K562 (cell line): ENCODE results near the gene TOR1AIP2. TPM values are rescaled to one million over a fixed set of nuclear protein-coding genes. Genes with fewer than 3 reads are reported as not detected.
A peak's percentile ranks its signal among the peaks of the same experiment; 100 is the strongest.

ENCODE experiments used
- BRCA1 ChIP-seq, 2 experiments: fragments of 450-650 bp in 1 of 2; sonication (generic) in 1 of 2; formaldehyde crosslinking in 1 of 2; IDR thresholded peaks; 2 replicates each; pipeline versions ENCODE4 v1.5.0 to v1.6.1; 2017 to 2020; ENCODE audit warnings: mild to moderate bottlenecking in 1 of 2, missing genetic modification reagents in 1 of 2
- DIDO1 ChIP-seq: fragments of 450-650 bp; IDR thresholded peaks from 2 replicates; pipeline ENCODE4 v1.6.1; 2016; ENCODE audit warnings: low read depth, missing biosample characterization, missing genetic modification characterization
- ELF2 ChIP-seq: fragments of 250-450 bp; sonication (Bioruptor Pico); IDR thresholded peaks from 2 replicates; pipeline ENCODE4 v1.5.0; 2021; ENCODE audit warnings: mild to moderate bottlenecking
- ETV6 ChIP-seq, 3 experiments: fragments of 150-350 bp in 1 of 3; sonication (generic) in 1 of 3; formaldehyde crosslinking in 1 of 3; IDR thresholded peaks; 2 replicates each; pipeline versions ENCODE4 v1.6.1 to v1.8.0; 2014 to 2022; ENCODE audit warnings: borderline replicate concordance in 2 of 3, low read depth in 2 of 3, antibody characterized with exemption in 1 of 3, low read length in 1 of 3, mild to moderate bottlenecking in 1 of 3, missing genetic modification reagents in 1 of 3
- FOXA3 ChIP-seq, 2 experiments: fragments of 450-650 bp in 1 of 2; sonication (generic) in 1 of 2; formaldehyde crosslinking; IDR thresholded peaks in 1 of 2; conservative IDR thresholded peaks in 1 of 2; 2 replicates each; pipeline versions ENCODE4 v1.4.0 to v1.8.0; 2020 to 2022; ENCODE audit warnings: mild to moderate bottlenecking in 2 of 2, missing genetic modification reagents in 1 of 2
- NR4A1 ChIP-seq, 2 experiments: fragments of 250-450 bp in 1 of 2; fragments of 450-650 bp in 1 of 2; sonication (Bioruptor Pico) in 1 of 2; IDR thresholded peaks; 2 replicates each; pipeline versions ENCODE4 v1.4.0 to v1.6.1; 2016 to 2020; ENCODE audit warnings: mild to moderate bottlenecking in 2 of 2, missing compliant biosample characterization in 1 of 2, missing genetic modification characterization in 1 of 2, moderate library complexity in 1 of 2
- POLR2A ChIP-seq: fragments of 450-650 bp; conservative IDR thresholded peaks from 2 replicates; pipeline ENCODE4 v1.6.1; 2016
- TBP ChIP-seq: optimal IDR thresholded peaks from 2 replicates; pipeline ENCODE3; 2011; ENCODE audit warnings: low read depth, low read length, improper control_type of control experiment
- TEAD2 ChIP-seq: fragments of 450-650 bp; IDR thresholded peaks from 2 replicates; pipeline ENCODE4 v1.6.1; 2016; ENCODE audit warnings: missing genetic modification characterization, control low read depth, missing compliant biosample characterization
- ZZZ3 ChIP-seq: fragments of 450-650 bp; IDR thresholded peaks from 2 replicates; pipeline ENCODE4 v1.6.1; 2016; ENCODE audit warnings: antibody characterized with exemption, mild to moderate bottlenecking, moderate library complexity
- polyA plus RNA-seq, 8 experiments: library from polyadenylated mRNA; depleted of rRNA in 4 of 8; stranded (reverse) in 5 of 8; unstranded in 3 of 8; fragments of >200 nt; fragmentation: Nextera tagmentation in 2 of 8; fragmentation: Illumina TruSeq in 1 of 8; extraction: Ambion mirVana in 2 of 8; extraction: Trizol in 1 of 8; gene quantifications; 2 replicates each; pipeline versions ENCODE4 v1.2.1 to v1.2.3, GENCODE V29; 2011 to 2014; ENCODE audit warnings: inconsistent platforms in 1 of 8, missing spikeins in 1 of 8
- total RNA-seq, 7 experiments: library from RNA; depleted of rRNA in 6 of 7; stranded (reverse); fragments of >200 nt in 6 of 7; fragmentation: Illumina TruSeq in 2 of 7; extraction: Trizol in 2 of 7; gene quantifications; 2 replicates each; pipeline versions ENCODE4 v1.2.1 to v1.2.3, GENCODE V29; 2011 to 2021; ENCODE audit warnings: low replicate concordance in 1 of 7
- TF ChIP-seq, protein P1 (sequence below): fragments of 200-600 bp; sonication (generic); IDR thresholded peaks from one replicate; pipeline ENCODE4 v1.6.1; 2012; ENCODE audit warnings: mild to moderate bottlenecking, low read depth, low read length, inconsistent platforms
- TF ChIP-seq, protein P2 (sequence below): fragments of 450-650 bp; conservative IDR thresholded peaks from 2 replicates; pipeline ENCODE4 v1.6.1; 2016; ENCODE audit warnings: missing genetic modification characterization, low read depth, mild to moderate bottlenecking, missing compliant biosample characterization, moderate library complexity
- TF ChIP-seq, protein P3 (sequence below): fragments of 250-450 bp; sonication (Bioruptor Pico); IDR thresholded peaks from 2 replicates; pipeline ENCODE4 v1.8.0; 2021; ENCODE audit warnings: moderate library complexity, mild to moderate bottlenecking, inconsistent platforms

TOR1AIP2 gene
- total and polyA plus RNA-seq, 9 of the 15 experiments (the other 6 are each of a cell fraction or from before 2014, with no cell fraction given), result 16.7 to 122 (median 41.4) TPM

DNA sequence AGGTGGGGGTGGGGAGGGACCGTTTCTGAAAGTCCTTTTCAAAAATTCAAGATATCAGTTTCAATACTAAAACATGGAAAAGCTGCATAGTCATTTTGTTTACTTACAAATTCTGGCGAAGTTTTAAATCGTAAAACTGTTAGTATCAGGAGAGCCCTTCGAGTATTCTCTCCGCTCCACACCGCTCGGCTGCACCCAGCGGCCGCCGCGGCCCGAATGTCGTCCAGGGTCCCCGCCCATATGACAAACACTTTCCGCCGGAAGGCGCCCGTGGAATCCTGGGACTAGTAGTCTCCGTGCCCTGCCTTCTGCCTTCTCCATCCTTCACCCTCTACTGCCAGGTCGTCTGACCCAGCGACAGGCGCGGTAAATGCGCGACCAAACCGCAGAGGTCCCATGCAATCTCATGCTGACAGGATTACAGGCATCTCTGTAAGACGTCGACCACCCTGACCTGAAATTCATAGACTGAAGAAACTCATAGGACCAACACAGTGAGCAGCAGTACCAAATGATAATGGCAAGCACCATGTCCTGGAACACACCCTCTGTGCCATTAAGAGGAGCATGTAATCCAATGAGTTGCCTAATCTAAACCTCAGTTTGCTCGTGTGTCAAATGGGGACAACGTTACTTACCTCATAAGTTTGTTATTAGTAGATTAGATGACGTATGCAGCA, at the start of gene TOR1AIP2 (continued):
- no peak for TF ChIP-seq TEAD2
- TF ChIP-seq ELF2 (CRISPR knock-in tag), result no peak
- no peak for TF ChIP-seq FOXA3 (CRISPR knock-in tag; conservative IDR thresholded peaks at IDR 0.05 in 1 of 2, IDR thresholded peaks at IDR 0.05 in 1 of 2)
- TF ChIP-seq ETV6 (IDR thresholded peaks at IDR 0.05; ENCODE audit: borderline replicate concordance in 1 of 2, low read depth in 2 of 2, low read length in 1 of 2), result no peak
- TF ChIP-seq ETV6 (CRISPR knock-in tag; IDR thresholded peaks at IDR 0.05; ENCODE audit: borderline replicate concordance), result 0 out of 2 replicates have a peak, but pooled peaks have one; percentile 12
- TF ChIP-seq, protein P1, sequence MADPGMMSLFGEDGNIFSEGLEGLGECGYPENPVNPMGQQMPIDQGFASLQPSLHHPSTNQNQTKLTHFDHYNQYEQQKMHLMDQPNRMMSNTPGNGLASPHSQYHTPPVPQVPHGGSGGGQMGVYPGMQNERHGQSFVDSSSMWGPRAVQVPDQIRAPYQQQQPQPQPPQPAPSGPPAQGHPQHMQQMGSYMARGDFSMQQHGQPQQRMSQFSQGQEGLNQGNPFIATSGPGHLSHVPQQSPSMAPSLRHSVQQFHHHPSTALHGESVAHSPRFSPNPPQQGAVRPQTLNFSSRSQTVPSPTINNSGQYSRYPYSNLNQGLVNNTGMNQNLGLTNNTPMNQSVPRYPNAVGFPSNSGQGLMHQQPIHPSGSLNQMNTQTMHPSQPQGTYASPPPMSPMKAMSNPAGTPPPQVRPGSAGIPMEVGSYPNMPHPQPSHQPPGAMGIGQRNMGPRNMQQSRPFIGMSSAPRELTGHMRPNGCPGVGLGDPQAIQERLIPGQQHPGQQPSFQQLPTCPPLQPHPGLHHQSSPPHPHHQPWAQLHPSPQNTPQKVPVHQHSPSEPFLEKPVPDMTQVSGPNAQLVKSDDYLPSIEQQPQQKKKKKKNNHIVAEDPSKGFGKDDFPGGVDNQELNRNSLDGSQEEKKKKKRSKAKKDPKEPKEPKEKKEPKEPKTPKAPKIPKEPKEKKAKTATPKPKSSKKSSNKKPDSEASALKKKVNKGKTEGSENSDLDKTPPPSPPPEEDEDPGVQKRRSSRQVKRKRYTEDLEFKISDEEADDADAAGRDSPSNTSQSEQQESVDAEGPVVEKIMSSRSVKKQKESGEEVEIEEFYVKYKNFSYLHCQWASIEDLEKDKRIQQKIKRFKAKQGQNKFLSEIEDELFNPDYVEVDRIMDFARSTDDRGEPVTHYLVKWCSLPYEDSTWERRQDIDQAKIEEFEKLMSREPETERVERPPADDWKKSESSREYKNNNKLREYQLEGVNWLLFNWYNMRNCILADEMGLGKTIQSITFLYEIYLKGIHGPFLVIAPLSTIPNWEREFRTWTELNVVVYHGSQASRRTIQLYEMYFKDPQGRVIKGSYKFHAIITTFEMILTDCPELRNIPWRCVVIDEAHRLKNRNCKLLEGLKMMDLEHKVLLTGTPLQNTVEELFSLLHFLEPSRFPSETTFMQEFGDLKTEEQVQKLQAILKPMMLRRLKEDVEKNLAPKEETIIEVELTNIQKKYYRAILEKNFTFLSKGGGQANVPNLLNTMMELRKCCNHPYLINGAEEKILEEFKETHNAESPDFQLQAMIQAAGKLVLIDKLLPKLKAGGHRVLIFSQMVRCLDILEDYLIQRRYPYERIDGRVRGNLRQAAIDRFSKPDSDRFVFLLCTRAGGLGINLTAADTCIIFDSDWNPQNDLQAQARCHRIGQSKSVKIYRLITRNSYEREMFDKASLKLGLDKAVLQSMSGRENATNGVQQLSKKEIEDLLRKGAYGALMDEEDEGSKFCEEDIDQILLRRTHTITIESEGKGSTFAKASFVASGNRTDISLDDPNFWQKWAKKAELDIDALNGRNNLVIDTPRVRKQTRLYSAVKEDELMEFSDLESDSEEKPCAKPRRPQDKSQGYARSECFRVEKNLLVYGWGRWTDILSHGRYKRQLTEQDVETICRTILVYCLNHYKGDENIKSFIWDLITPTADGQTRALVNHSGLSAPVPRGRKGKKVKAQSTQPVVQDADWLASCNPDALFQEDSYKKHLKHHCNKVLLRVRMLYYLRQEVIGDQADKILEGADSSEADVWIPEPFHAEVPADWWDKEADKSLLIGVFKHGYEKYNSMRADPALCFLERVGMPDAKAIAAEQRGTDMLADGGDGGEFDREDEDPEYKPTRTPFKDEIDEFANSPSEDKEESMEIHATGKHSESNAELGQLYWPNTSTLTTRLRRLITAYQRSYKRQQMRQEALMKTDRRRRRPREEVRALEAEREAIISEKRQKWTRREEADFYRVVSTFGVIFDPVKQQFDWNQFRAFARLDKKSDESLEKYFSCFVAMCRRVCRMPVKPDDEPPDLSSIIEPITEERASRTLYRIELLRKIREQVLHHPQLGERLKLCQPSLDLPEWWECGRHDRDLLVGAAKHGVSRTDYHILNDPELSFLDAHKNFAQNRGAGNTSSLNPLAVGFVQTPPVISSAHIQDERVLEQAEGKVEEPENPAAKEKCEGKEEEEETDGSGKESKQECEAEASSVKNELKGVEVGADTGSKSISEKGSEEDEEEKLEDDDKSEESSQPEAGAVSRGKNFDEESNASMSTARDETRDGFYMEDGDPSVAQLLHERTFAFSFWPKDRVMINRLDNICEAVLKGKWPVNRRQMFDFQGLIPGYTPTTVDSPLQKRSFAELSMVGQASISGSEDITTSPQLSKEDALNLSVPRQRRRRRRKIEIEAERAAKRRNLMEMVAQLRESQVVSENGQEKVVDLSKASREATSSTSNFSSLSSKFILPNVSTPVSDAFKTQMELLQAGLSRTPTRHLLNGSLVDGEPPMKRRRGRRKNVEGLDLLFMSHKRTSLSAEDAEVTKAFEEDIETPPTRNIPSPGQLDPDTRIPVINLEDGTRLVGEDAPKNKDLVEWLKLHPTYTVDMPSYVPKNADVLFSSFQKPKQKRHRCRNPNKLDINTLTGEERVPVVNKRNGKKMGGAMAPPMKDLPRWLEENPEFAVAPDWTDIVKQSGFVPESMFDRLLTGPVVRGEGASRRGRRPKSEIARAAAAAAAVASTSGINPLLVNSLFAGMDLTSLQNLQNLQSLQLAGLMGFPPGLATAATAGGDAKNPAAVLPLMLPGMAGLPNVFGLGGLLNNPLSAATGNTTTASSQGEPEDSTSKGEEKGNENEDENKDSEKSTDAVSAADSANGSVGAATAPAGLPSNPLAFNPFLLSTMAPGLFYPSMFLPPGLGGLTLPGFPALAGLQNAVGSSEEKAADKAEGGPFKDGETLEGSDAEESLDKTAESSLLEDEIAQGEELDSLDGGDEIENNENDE, result no peak
- TF ChIP-seq, protein P2, sequence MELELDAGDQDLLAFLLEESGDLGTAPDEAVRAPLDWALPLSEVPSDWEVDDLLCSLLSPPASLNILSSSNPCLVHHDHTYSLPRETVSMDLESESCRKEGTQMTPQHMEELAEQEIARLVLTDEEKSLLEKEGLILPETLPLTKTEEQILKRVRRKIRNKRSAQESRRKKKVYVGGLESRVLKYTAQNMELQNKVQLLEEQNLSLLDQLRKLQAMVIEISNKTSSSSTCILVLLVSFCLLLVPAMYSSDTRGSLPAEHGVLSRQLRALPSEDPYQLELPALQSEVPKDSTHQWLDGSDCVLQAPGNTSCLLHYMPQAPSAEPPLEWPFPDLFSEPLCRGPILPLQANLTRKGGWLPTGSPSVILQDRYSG, result 0 out of 2 replicates have a peak, but pooled peaks have one; percentile 21
- no peak for TF ChIP-seq BRCA1 (IDR thresholded peaks at IDR 0.05)
- TF ChIP-seq BRCA1 (CRISPR knock-in tag; IDR thresholded peaks at IDR 0.05), result no peak
- TF ChIP-seq POLR2A, result peak; percentile 98
- no peak for TF ChIP-seq NR4A1 (CRISPR knock-in tag; IDR thresholded peaks at IDR 0.05)
- no peak for TF ChIP-seq NR4A1 (tag; IDR thresholded peaks at IDR 0.05)
- TF ChIP-seq ZZZ3, result no peak
- TF ChIP-seq DIDO1 (tag), result no peak
- peak; percentile 91 for TF ChIP-seq TBP
- TF ChIP-seq, protein P3, sequence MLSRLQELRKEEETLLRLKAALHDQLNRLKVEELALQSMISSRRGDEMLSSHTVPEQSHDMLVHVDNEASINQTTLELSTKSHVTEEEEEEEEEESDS (CRISPR knock-in tag), result no peak
